Omental fat pad (tissue), 4 donors: ENCODE data around the gene FOXN1. TPM values are rescaled to one million over a fixed set of nuclear protein-coding genes. Genes with fewer than 3 reads are reported as not detected.
"Not testable (repeated sequence)": the region's sequence is repeated elsewhere in the genome, so short reads cannot be mapped to it uniquely, and the experiment has no call there.

Experiments
- ATAC-seq: fragments of 150-250 bp; one replicate; pipeline ENCODE4 v1.9.1; 2016; ENCODE audit warnings: mild to moderate bottlenecking, moderate library complexity; ENCODE audit not compliant: low FRiP score
- DNase-seq: peaks from one replicate; pipeline ENCODE4 v3.0.0-alpha.2; 2019; ENCODE audit warnings: low spot score
- total RNA-seq, 4 donors: library from RNA; depleted of rRNA; stranded (reverse); fragments of >200 nt; gene quantifications; one replicate each; pipeline ENCODE4 v1.1.0, GENCODE V29; 2016
- TF ChIP-seq, protein P1 (sequence below), 3 donors: fragments of 450-650 bp; IDR thresholded peaks; one replicate each; pipeline ENCODE4 v1.5.1; 2016 to 2017; ENCODE audit warnings: antibody characterized with exemption in 3 of 3, mild to moderate bottlenecking in 3 of 3, moderate library complexity in 2 of 3

The FOXN1 gene
- total RNA-seq, 4 donors from 2014 or later, result not detected

DNA sequence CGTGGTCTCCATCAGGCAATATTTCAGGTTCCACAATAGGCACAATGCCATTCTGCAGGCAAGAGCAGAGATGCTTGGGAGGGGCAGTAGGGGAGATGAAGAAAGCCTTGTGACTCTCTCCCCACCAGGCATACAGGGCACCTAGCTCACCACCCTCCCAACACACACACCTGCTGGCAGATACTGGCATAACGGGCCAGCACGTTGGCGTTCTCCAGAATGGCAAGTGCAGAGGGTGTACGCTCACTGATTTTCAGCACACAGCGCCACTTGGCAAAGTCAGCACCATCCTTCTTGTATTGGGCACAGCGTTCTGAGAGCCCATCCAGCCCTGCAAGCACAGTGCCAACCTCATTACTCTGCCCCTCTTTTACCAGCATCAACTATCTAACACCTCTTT is 68.4 kb downstream of the FOXN1 start:
- DNase-seq, result no peak
- no peak for ATAC-seq
- TF ChIP-seq, protein P1, sequence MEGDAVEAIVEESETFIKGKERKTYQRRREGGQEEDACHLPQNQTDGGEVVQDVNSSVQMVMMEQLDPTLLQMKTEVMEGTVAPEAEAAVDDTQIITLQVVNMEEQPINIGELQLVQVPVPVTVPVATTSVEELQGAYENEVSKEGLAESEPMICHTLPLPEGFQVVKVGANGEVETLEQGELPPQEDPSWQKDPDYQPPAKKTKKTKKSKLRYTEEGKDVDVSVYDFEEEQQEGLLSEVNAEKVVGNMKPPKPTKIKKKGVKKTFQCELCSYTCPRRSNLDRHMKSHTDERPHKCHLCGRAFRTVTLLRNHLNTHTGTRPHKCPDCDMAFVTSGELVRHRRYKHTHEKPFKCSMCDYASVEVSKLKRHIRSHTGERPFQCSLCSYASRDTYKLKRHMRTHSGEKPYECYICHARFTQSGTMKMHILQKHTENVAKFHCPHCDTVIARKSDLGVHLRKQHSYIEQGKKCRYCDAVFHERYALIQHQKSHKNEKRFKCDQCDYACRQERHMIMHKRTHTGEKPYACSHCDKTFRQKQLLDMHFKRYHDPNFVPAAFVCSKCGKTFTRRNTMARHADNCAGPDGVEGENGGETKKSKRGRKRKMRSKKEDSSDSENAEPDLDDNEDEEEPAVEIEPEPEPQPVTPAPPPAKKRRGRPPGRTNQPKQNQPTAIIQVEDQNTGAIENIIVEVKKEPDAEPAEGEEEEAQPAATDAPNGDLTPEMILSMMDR (IDR thresholded peaks at IDR 0.05), result no peak

DNA sequence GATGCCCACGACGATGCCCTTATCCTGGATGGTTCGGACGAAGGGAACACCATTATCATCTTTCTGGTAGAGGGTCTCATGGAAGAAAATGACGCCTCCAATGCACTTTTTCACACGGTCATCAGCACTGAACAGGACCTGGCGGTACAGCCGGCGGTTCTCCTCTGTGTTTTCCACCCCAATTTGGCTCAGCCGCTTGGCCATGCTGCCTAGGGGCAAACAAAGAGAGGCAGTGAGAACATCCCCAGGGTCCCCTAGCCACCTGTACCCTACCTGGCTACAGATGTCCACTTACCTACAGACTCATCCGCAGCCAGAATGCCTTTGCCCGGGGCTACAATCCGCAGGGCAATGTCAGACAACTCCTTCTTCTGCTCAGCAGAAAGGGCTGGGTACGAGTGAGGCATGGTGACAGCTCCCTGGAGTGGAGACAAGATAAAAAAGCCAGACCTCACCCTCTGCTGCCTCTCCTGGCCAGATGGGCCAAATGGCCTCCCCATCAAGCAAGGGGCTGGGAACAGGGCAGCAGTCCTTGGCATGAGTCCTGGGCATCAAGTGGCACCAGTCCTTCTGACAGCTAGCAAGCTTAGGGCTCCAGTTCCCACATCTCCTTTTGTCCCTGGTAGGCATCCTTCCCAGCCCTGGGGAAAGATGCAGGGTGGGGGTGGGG is 69.1 kb downstream of the FOXN1 start:
- TF ChIP-seq, protein P1 (IDR thresholded peaks at IDR 0.05), result no peak
- DNase-seq (no peak), ATAC-seq (no peak)

DNA sequence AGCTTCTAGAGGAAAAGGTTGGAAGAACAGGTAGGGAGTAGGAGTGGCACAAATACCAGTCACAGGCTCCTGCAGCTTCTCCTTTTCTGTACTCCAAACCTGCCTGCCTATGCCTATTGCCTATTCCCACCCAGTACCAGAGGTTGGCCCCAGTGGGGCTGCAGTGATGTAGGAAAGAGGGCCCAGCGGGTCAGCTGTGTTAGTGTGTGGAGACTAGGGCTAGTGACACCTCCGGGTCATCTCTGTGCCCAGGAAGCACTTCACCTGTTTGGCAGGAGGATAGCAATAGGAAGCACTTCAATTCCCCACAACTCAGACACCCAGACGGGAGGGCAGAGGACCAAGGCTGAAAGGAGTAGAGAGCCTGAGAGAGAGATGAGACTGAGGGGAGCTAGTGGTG is 69.9 kb downstream of the FOXN1 start:
- not testable (repeated sequence) for ATAC-seq, DNase-seq

DNA sequence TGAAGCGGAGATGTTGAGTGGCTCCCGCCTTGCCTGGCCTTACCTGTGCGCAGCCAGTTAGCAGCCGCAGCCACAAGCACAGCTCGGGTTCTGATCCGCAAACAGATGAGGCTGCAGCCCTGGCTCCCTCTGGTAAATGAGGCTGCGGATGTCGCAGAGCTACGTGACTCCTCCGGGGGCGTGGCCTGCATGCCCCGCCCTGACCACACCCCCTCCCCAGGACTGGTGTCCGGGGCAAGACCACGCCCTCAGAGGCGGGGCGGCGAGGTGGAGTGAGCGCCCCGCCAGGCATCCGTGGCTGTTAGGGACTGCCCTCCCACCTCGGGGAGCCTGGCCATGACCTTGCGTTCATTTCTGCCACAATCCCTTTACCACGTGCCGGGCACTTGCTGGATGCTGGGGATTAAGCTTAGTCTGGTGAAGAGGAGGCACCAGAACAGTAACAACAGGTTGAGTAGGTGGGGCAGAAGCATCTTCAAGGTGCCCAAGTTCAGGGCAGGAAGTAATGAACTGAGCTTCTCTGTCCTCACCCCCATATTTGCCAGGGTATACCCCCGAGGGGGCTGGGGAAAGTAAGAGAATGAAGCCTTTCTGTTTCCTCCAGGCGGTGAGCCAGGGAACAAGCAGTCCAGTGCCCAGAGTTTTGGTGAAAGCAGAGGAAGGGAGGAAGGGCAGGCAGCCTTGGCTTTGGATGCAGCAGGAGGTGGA is 70.8 kb downstream of the FOXN1 start, which contains the start of gene ALDOC:
ALDOC (minus strand) TSS at position 138 of the 708 bp plus-strand sequence. CDS start 1,363 bp downstream, outside the sequence.
- ATAC-seq, result peak; percentile 83
- TF ChIP-seq, protein P1 (IDR thresholded peaks at IDR 0.05), result no peak

DNA sequence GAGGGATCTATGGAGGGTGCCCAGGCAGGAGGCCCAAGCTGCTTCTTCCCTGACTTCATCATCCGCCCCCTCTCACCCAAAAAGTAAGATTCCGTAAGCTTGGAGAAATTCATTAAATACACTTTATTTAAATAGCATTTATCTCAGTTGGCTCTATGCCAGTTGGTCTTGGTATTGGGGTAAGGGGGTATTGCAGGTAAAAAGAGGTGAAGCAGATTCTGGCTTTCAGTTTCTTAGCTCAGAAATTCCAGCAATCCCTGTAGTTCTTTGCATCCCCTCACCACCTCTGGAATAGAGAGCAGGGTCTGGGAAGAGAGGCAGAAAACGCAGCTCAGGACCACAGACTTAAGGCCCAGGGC is 71.3 kb downstream of the FOXN1 start:
- DNase-seq (no peak), ATAC-seq (no peak)
- TF ChIP-seq, protein P1 (IDR thresholded peaks at IDR 0.05), result no peak

More for the DNA sequence above, 70.8 kb downstream of the FOXN1 start, which contains the start of gene ALDOC:
- peak; percentile 91 for DNase-seq

DNA sequence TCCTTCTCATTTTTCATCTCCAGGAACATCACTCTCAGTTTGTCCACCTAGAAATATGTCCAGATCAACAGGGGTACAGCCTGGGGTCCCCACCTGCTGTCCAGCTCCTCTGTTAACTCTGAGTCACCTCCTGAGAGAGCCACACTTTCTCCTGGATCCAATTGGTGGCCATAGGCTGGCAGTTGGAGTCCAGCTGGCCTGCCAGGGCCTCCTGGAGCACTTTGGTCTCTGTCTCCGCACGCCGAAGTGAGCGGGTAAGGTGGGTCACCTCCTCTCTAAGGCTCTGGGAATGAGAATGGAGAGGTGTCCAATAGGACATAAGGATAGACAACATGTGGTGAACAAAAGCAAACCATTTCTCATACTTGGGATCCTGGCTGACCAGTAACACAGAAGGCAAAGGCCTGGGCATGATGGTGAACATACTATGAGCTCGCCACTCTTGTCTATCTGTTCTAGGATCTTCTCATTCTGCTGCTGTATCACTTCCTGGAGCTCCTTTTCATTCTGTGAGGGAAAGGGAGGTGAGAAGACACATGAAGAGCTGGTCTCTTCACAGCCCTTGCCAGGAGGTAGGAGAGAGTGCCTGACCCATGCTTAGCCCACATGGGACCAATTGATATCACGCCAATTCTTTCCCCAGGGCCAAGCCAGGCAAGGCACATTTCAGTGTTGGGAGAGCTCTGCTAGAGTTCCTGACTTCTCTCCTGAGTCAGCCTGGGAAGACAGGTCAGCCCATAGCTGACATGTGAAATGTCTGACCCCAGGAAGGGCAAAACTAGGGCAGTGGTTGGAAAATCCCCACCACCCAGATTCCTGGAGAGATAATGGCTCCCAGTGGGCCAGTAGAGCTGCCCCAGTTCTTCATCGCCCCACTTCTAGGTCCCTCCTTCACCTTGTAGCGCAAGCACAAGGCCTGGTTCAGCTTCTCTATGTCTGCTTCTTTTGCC is 72.4 kb downstream of the FOXN1 start:
- no peak for DNase-seq
- no peak for ATAC-seq
- TF ChIP-seq, protein P1 (IDR thresholded peaks at IDR 0.05), result no peak

DNA sequence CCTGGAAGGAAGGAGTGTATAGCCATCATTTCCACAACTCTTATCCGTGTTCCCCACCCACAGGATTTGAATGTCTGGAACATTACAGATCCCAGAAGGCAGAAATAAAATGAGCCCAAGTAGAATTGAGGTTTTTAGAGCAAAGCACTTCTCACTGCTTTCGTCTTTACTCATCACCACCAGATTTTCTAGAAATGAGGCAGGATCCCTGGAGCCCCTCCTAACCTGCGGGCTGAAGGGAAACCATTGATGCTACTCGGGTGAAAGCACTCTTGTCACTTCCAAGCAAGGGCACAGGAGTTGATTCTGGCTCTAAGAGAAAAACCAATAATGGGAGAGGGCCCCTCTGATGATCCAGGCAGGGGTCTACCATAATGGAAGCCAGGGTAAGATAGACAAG is 73.4 kb downstream of the FOXN1 start:
- DNase-seq, result no peak
- TF ChIP-seq, protein P1 (IDR thresholded peaks at IDR 0.05), result no peak
- ATAC-seq, result no peak
